Cardiac fibroblast (primary cell): ENCODE data around the gene MYBPHL.

Experiments used
- DNase-seq, 2 donors: peaks; one replicate each; pipeline versions ENCODE4 v3.0.0 to v3.0.0-alpha.2; 2010; ENCODE audit warnings: low read depth in 2 of 2
- H3K4me3 ChIP-seq, 2 donors: replicated peaks in 1 of 2; 1 replicate in 1 of 2; 2 replicates in 1 of 2; pipeline ENCODE4 v1.5.1; 2011; ENCODE audit warnings: low read depth in 2 of 2, low read length in 2 of 2, mild to moderate bottlenecking in 2 of 2, moderate library complexity in 1 of 2
- TF ChIP-seq, protein P1 (sequence below): IDR thresholded peaks from one replicate; pipeline ENCODE4 v1.5.1; 2011; ENCODE audit warnings: low read depth, mild to moderate bottlenecking, low read length, inconsistent platforms

MYBPHL gene

DNA sequence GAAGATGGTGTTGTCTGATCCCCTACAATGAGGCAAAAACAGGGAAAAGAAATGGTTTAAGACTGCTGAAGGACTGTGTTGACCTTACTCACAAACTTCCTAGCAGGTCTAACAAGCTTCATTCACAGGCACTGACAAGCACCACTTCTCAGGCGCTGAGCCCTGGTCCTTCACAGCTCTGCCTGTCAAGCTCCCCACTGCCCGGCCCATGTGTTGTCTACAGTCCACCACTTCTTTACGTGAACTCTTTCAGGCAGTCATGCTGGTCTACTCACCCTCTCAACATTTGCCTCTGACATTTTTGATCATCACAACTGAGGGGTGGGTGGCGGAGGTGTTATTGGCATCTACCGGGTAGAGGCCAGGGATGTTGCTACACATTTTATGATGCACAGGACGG is 40.7 kb upstream of the MYBPHL start:
- DNase-seq = no peak

DNA sequence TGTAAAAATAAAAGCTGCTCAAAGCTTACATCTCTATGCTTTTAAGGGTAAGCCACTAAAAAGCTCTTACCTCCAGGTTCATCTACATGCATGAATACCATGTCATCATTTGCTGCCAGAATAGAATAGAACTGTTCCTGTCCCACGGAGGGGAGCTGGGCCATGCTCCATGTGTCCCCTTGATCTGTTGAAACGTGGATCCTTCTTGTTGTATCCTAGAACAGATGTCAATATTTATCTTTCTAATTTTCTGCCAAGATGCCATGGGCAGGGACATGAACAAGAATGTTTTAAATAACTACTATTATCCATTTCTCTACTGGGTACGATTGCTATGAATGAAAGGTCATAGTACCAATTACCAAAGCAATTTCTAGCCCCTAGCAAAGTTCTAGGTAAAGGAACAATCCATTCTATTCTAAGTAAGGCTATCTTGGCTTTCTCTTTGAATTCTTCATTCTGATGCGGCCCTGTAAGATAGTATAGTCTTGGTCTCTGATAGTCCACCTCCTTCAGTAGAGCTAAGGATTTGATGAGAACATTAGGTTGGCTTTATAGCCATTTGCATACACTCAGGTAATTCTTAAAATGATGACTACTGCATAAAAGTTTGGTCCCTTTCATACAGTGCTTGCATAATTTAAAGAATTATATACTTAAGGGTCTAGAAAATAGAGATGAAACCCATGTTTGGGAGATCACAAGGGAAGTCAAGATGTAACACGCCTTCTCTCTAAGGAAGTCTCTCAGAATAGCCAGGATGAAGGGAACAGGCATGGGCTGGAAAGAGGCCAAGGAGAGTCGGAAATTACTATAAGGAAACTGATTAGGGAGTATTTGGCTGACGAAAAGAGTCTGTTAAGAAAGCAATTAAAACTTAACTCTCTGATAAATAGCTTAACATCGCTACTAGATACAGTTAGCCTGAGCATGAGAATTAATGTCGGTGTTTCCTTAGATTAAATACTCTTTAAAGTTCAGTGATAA is 35.4 kb upstream of the MYBPHL start:
- DNase-seq = peak; percentile 11 to 67
- TF ChIP-seq, protein P1, sequence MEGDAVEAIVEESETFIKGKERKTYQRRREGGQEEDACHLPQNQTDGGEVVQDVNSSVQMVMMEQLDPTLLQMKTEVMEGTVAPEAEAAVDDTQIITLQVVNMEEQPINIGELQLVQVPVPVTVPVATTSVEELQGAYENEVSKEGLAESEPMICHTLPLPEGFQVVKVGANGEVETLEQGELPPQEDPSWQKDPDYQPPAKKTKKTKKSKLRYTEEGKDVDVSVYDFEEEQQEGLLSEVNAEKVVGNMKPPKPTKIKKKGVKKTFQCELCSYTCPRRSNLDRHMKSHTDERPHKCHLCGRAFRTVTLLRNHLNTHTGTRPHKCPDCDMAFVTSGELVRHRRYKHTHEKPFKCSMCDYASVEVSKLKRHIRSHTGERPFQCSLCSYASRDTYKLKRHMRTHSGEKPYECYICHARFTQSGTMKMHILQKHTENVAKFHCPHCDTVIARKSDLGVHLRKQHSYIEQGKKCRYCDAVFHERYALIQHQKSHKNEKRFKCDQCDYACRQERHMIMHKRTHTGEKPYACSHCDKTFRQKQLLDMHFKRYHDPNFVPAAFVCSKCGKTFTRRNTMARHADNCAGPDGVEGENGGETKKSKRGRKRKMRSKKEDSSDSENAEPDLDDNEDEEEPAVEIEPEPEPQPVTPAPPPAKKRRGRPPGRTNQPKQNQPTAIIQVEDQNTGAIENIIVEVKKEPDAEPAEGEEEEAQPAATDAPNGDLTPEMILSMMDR = no peak
- no peak overlapping the region for H3K4me3 ChIP-seq

More for the DNA sequence above, 40.7 kb upstream of the MYBPHL start:
- no peak overlapping the region for H3K4me3 ChIP-seq
- TF ChIP-seq, protein P1 = no peak

DNA sequence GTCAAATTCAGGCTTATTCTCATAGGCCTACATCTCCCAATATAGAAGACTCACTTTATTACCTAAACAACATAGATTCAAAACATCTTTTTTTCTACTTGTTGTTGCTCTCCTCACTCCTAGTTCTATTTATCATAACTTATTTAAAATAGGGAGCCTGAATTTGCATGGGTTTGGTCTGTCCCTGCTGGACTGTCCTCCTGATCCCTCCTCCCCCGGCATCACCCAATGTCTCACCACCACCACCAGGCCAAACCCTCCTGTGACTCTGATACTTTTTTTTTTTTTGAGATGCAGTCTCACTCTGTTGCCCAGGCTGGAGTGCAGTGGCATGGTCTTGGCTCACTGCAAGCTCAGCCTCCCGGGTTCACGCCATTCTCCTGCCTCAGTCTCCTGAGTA is 31.8 kb upstream of the MYBPHL start:
- no peak overlapping the region for H3K4me3 ChIP-seq
- DNase-seq = no peak
- TF ChIP-seq, protein P1 = no peak

DNA sequence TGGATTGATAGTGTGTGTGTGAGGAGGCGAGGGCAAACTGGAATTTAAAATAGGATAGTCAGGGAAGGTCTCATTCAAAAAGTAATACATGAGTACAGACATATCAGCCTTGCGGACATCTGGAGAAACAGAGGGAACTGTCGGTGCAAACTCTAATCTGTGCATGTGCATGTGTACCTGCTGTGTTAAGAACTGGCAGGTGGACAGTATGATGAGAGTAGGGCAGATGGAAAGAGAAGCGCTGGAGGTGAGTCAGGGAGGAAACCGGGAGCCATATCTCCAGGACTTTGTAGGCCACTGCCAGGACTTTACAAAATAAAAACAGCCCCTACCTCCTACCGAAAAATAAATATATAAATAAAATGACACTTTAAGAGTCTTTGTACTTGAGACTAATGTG is 31.3 kb upstream of the MYBPHL start:
- no peak for DNase-seq
- TF ChIP-seq, protein P1 = no peak
- no peak overlapping the region for H3K4me3 ChIP-seq

DNA sequence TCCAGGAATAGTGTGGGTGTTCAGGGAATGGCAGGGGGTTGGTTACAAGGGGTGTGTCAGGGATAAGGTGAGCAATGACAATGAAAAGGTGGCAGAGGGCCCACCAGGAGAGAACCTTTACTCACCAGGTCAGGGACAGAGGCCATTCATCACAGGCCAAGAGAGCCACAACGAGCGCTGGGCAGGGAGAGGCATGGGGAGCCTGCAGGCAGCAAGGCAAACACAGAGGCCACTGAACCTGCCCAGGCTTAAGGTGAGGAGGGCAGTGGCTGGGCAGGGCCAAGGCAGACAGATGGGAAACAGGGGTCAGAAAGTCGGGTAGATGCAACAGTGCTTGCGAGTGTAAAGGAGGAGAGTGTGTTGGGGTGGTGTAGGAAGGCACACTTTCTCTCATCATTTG is 28.3 kb upstream of the MYBPHL start:
- no peak for DNase-seq
- no peak overlapping the region for H3K4me3 ChIP-seq
- TF ChIP-seq, protein P1 = no peak

DNA sequence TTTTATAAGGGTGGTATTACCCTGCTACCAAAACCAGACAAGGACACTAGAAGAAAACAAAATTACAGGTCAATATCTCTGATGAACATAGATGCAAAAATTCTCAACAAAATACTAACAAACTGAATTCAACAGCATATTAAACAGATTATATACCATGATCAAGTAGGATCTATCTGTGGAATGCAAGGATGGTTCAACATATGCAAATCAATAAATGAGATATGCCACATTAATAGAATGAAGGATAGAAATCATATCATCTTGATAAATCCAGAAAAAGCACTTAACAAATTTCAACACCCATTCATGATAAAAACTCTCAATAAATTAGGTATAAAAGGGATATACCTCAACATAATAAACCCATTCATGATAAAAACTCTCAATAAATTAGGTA is 24.3 kb upstream of the MYBPHL start:
- no peak overlapping the region for H3K4me3 ChIP-seq
- TF ChIP-seq, protein P1 = no peak
- DNase-seq = no peak

DNA sequence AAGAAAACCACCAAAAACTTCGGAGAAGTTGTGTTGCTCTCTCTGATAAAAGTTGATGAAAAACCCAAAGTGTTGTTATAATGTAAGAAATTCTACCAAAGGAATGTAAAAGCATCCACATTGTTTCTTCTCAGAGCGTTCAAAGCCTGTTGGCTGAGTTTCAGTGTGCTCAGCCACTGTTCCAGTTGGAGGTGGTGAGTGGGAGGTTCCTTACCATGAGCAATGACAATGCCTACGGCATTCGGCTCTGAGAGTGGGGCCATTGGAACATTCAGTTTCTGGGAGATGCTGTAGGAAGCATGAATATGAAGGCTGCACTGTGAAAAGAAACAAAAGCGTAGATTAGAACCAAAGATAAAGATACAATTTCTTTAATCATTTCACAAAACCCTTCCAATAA is 20.5 kb upstream of the MYBPHL start:
- no peak overlapping the region for H3K4me3 ChIP-seq
- TF ChIP-seq, protein P1 = no peak
- peak; percentile 8 to 22 for DNase-seq
